Keratinocyte (primary cell): Measurements from ENCODE around the gene LSM7. TPM values are rescaled to one million over a fixed set of nuclear protein-coding genes. Genes with fewer than 3 reads are reported as not detected.

Source experiments
- DNase-seq: peaks from one replicate; pipeline ENCODE4 v3.0.0-alpha.2; 2011; ENCODE audit warnings: low read depth, missing footprints, low spot score
- FAIRE-seq: peaks from 2 replicates; lab custom pipeline; 2011; peaks lifted over from hg19 to GRCh38; lab: Jason Lieb, UNC
- H2AFZ ChIP-seq: 2 replicates; pipeline ENCODE4 v1.6.0; 2012; ENCODE audit warnings: low read length, control low read depth, inconsistent platforms; ENCODE audit not compliant: control insufficient read depth
- H3K27ac ChIP-seq: 2 replicates; pipeline ENCODE4 v1.5.1; 2011; ENCODE audit warnings: low read length; ENCODE audit not compliant: control insufficient read depth, insufficient read depth
- H3K27me3 ChIP-seq: 3 replicates; pipeline ENCODE4 v1.6.0; 2011; ENCODE audit warnings: low read length; ENCODE audit not compliant: control insufficient read depth, insufficient read depth; ENCODE audit errors: extremely low read depth
- H3K36me3 ChIP-seq, 2 experiments: 2 replicates in 1 of 2; 3 replicates in 1 of 2; pipeline ENCODE4 v1.5.1; 2011; ENCODE audit warnings: low read length in 2 of 2, mild to moderate bottlenecking in 1 of 2; ENCODE audit not compliant: control insufficient read depth in 2 of 2, insufficient read depth in 2 of 2; ENCODE audit errors: extremely low read depth in 1 of 2
- H3K4me1 ChIP-seq: 3 replicates; pipeline ENCODE4 v1.5.1; 2011; ENCODE audit warnings: low read length; ENCODE audit not compliant: control insufficient read depth, insufficient read depth; ENCODE audit errors: extremely low read depth
- H3K4me2 ChIP-seq: 3 replicates; pipeline ENCODE4 v1.6.0; 2011; ENCODE audit warnings: low read depth, low read length; ENCODE audit not compliant: control insufficient read depth, insufficient read depth; ENCODE audit errors: extremely low read depth
- H3K4me3 ChIP-seq, 3 experiments: fragments of 200-600 bp in 1 of 3; sonication (generic) in 1 of 3; 2 replicates in 2 of 3; 3 replicates in 1 of 3; pipeline ENCODE4 v1.5.1; 2011 to 2016; ENCODE audit warnings: low read length in 3 of 3, mild to moderate bottlenecking in 3 of 3, control low read depth in 2 of 3, inconsistent platforms in 1 of 3, low read depth in 1 of 3, mixed read lengths in 1 of 3, mixed run types in 1 of 3, moderate library complexity in 1 of 3; ENCODE audit not compliant: control insufficient read depth in 2 of 3, insufficient read depth in 2 of 3; ENCODE audit errors: extremely low read depth in 1 of 3
- H3K79me2 ChIP-seq: 2 replicates; pipeline ENCODE4 v1.6.0; 2012; ENCODE audit warnings: low read length; ENCODE audit not compliant: control insufficient read depth, insufficient read depth
- H3K9ac ChIP-seq: 3 replicates; pipeline ENCODE4 v1.6.0; 2011; ENCODE audit warnings: low read length; ENCODE audit not compliant: control insufficient read depth, insufficient read depth; ENCODE audit errors: extremely low read depth
- H3K9me1 ChIP-seq: 3 replicates; pipeline ENCODE4 v1.6.0; 2011; ENCODE audit warnings: low read length; ENCODE audit not compliant: control insufficient read depth, insufficient read depth; ENCODE audit errors: extremely low read depth
- H3K9me3 ChIP-seq: 2 replicates; pipeline ENCODE4 v1.5.1; 2012; ENCODE audit warnings: low read depth, low read length; ENCODE audit not compliant: control insufficient read depth
- H4K20me1 ChIP-seq: 3 replicates; pipeline ENCODE4 v1.6.0; 2011; ENCODE audit warnings: low read length; ENCODE audit not compliant: control insufficient read depth, insufficient read depth; ENCODE audit errors: extremely low read depth
- EZH2 ChIP-seq: IDR thresholded peaks from one replicate; pipeline ENCODE4 v1.6.1; 2012; ENCODE audit warnings: inconsistent platforms, mild to moderate bottlenecking, low read length, moderate library complexity
- dilution Hi-C: fragments of 300-500 bp; cut with MboI; formaldehyde crosslinking; loops from one replicate; pipeline ENCODE4 v1.7.0; 2020; ENCODE audit warnings: low sequenced_read_pairs; ENCODE audit not compliant: extremely low pct_ligation_motif_present
- polyA plus RNA-seq, 5 experiments: library from polyadenylated mRNA; depleted of rRNA in 3 of 5; stranded (reverse) in 3 of 5; stranded (forward) in 1 of 5; unstranded in 1 of 5; fragments of >200 nt; gene quantifications; 1 replicate in 1 of 5; 2 replicates in 3 of 5; 3 replicates in 1 of 5; pipeline versions ENCODE4 v1.2.1 to v1.2.3, GENCODE V29; 2011 to 2012; ENCODE audit warnings: missing spikeins in 2 of 5, low read depth in 1 of 5, low replicate concordance in 1 of 5
- TF ChIP-seq, protein P1 (sequence below), 3 experiments: IDR thresholded peaks in 1 of 3; conservative IDR thresholded peaks in 1 of 3; optimal IDR thresholded peaks in 1 of 3; 2 replicates in 2 of 3; 3 replicates in 1 of 3; pipeline versions ENCODE3 to v1.5.1; 2011; ENCODE audit warnings: low read length in 3 of 3, mild to moderate bottlenecking in 3 of 3, moderate library complexity in 2 of 3, control low read depth in 1 of 3, inconsistent platforms in 1 of 3; ENCODE audit not compliant: insufficient read depth in 2 of 3; ENCODE audit errors: extremely low read depth in 1 of 3

The LSM7 gene
- polyA plus RNA-seq, 1 donor (not counting 4 experiments of a cell fraction or from before 2014, with no cell fraction given): 243 TPM

DNA sequence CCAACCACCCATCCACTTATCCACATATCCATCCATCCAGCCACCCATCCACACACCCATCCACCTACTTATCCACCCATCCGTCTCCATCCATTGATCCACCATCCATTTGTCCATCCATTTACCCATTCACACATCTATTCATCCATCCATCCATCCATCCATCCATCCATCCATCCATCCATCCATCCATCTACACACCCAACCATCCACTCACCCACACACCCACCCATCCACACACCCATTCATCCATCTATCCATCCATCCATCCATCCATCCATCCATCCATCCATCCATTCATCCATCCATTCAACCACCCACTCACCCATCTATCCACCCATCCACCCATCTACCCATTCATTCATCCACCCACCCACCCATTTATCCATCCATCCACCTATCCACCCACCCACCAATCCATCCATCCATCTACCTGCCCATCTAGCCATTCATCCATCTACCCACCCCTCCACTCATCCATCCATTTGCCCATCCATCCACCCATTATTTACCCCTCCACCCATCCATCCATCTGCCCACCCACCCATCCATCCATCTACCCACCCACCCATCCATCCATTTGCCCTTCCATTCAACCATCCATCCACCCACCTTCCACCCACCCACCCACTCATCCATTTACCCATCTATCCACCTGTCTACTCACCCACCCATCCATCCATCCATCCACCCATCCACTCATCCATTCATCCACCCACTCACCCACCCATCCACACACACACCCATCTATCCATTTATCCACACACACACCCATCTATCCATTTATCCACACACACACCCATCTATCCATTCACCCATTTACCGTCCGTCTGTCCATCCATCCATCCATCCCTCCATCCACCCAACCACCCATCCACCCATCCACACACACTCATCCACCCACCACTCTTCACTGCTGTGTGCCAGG is 29.2 kb upstream of the LSM7 start:
- H3K27me3 ChIP-seq: peaks cover 34% of the 10 kb centered on the region
- H3K9me1 ChIP-seq: no peaks in the 10 kb centered on the region
- no peaks in the 10 kb centered on the region for H3K79me2 ChIP-seq
- H3K4me3 ChIP-seq: no peak overlapping the region
- no peak overlapping the region for H3K4me2 ChIP-seq
- peaks cover 0 to 6% of the 10 kb centered on the region in 2 experiments for H3K36me3 ChIP-seq
- H3K4me1 ChIP-seq: no peaks in the 10 kb centered on the region
- DNase-seq (no peak), FAIRE-seq (no peak)
- no peak for TF ChIP-seq EZH2
- TF ChIP-seq, protein P1, sequence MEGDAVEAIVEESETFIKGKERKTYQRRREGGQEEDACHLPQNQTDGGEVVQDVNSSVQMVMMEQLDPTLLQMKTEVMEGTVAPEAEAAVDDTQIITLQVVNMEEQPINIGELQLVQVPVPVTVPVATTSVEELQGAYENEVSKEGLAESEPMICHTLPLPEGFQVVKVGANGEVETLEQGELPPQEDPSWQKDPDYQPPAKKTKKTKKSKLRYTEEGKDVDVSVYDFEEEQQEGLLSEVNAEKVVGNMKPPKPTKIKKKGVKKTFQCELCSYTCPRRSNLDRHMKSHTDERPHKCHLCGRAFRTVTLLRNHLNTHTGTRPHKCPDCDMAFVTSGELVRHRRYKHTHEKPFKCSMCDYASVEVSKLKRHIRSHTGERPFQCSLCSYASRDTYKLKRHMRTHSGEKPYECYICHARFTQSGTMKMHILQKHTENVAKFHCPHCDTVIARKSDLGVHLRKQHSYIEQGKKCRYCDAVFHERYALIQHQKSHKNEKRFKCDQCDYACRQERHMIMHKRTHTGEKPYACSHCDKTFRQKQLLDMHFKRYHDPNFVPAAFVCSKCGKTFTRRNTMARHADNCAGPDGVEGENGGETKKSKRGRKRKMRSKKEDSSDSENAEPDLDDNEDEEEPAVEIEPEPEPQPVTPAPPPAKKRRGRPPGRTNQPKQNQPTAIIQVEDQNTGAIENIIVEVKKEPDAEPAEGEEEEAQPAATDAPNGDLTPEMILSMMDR (optimal IDR thresholded peaks at IDR 0.05 in 1 of 3, IDR thresholded peaks at IDR 0.05 in 1 of 3, conservative IDR thresholded peaks at IDR 0.05 in 1 of 3; ENCODE audit: extremely low read depth in 1 of 3, insufficient read depth in 2 of 3, low read length in 3 of 3): no peak
- H2AFZ ChIP-seq: no peak overlapping the region
- no peaks in the 10 kb centered on the region for H3K9me3 ChIP-seq
- no peak overlapping the region for H3K27ac ChIP-seq
- H3K9ac ChIP-seq: no peak overlapping the region
- dilution Hi-C loops: no loop called here
- H4K20me1 ChIP-seq: peaks cover 3% of the 10 kb centered on the region

DNA sequence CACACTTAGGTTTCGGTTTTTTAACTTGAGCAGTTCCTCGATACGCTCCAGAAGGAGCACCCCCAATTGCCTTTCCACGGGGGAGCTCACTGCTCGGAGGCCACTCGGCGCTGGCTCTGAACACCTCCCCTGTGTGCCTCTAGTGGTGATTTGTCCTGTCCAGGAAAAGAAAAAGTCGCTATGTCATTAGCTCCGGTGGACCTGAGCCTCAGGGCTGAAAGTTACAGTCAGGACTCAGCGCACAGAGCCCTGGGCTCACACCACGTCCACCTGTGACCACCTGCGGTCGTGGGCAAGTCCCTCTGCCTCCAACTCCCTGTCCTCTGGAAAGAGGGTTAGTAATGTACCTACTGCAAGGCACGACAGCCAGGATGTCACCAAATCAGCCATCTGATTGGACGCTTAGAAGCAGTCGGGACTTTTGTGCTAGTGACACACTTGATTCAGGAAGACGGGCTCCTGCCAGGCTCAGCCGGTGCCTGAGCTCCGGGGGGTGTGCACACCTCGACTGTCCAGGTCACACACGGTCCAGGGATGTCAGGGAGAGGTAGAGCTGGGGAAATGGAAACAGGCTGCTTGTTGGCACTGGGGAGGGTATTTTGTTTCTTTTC is 27.8 kb upstream of the LSM7 start:
- Histone ChIP-seq H3K4me3 (no peak overlapping the region), H3K4me2 (no peak overlapping the region), H3K9me3 (no peaks in the 10 kb centered on the region), H3K9me1 (no peaks in the 10 kb centered on the region), H3K4me1 (no peaks in the 10 kb centered on the region), H3K27me3 (peaks cover 28% of the 10 kb centered on the region), H2AFZ (no peak overlapping the region), H3K27ac (no peak overlapping the region), H4K20me1 (peaks cover 3% of the 10 kb centered on the region), H3K79me2 (no peaks in the 10 kb centered on the region), H3K36me3 (peaks cover 0 to 6% of the 10 kb centered on the region in 2 experiments), H3K9ac (no peak overlapping the region)
- no peak for FAIRE-seq
- TF ChIP-seq, protein P1 (optimal IDR thresholded peaks at IDR 0.05 in 1 of 3, IDR thresholded peaks at IDR 0.05 in 1 of 3, conservative IDR thresholded peaks at IDR 0.05 in 1 of 3; ENCODE audit: extremely low read depth in 1 of 3, insufficient read depth in 2 of 3, low read length in 3 of 3): no peak
- TF ChIP-seq EZH2: no peak
- dilution Hi-C loops: no loop called here
- DNase-seq: no peak
